NCI-H128 (cell line): Measurements from ENCODE around the gene PRAF2.

Experiments
- DNase-seq: peaks from one replicate; lab custom pipeline; 2025; ENCODE audit not compliant: unreplicated experiment; lab: John Stamatoyannopoulos, UW

The PRAF2 gene

DNA sequence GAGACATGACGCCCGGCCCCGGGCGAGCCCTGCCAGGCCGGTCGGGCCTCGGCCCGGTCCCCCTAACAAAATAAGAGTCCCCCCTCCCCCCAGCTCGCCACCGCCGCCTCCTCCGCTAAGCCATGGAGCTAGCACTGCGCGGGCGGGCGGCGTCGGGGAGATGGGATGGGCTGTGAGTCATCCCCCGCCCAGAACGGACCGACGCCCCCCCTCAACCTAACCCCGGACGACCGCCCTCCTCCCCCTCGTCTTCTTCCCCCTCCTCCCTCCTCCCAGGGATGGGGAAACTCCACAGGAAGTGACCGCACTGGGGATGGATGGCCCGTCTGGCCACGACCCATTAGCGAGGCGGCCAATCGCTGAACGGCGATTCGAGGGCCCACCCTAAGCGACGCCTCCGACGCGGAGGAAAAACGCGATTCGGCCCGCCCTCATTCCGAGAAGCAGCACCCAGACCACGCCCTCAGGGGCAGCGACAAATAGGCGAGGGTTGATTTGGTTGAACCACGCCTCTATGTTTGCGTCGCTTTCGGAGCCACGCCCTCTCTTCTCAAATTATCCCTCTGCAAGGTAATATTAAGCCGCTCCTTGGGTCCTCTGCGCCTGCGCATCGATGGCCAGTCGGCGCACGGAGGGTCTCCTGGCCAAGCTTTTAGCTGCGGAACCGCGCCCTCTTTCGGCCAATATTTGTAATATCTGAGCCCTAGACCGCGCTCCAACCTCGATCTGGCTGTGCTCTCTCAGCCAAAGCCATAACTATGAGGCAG is 30.4 kb downstream of the PRAF2 start, which contains the start of gene TFE3:
TSS of gene TFE3 (minus strand) at position 138 of the 767 bp plus-strand sequence. CDS start at position 7, 131 bp downstream.
- peak; percentile 97 for DNase-seq

DNA sequence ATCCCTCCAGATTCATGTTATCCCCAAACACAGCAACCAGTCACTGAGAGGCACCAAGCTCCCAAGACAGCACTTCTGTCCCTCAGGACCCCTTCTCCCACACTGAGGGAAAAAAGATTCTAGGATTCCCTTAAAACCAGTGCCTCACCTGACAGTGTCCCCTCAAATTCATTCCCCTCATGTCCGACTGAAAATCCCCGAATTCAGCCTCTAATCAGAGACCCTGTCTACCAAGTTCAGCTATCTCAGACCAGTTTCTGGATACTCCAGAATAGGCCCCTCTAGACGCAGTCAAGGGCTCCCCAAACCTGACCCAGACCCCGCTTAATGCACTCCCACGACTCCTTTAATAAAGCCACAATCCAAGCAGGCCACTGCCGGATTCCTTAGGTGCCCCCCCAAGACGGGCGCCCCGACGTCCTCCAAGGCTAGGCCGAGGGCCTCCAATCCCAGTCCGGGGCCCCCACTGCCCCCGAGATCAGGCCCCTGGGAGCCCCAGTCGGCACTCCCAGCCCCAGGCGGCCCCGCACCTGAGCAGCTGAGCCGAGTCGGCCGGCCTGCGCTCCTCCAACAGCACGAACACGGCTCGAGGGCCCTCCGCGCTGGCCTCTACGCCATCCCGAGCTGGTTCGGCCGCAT is 31.1 kb downstream of the PRAF2 start:
- no peak for DNase-seq

DNA sequence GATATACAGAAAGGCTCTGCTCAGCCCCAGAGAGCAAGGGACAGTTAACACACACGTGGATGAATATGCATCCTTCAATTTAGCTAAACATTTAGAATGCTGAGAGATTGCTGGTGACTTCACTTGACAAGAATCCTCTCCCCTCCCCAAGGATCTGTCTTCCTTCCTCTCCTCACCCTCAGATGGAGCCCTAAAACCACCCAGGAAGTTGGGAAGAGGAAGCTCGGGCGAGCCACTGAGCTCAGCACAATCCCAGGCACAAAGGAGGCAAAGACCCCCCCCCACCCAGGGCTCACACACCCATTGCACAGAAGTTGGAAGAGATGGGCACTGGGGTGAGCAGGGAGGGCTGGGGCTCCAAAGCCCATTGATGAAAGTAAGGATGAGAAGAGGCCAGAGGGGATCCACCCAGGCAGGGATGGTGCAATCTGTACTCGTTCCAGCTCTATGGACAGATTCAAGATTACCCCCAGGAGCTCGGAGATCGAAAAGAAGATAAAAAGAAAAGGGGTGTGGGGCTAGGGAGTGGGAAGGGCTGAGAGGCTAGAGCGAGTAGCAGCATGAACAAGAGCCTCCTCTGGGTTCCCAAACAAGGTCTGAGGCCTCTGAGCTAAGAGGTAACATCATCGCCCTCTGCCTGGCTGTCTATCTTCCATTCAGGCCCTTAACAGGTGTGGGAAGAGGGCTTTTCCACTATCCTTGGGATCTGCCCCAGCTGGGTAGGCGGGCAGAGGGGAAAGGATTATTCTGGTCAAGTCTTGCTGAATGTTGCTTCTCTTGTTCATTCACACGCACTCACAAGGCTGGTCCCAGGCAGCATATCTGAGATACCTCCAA is 31.8 kb downstream of the PRAF2 start:
- DNase-seq: no peak

GRCh38 chrX:49040376-49040955 is 33.3 kb downstream of the PRAF2 start:
- no peak for DNase-seq

GRCh38 chrX:49039598-49040375 is 34.0 kb downstream of the PRAF2 start:
- peak; percentile 14 for DNase-seq

DNA sequence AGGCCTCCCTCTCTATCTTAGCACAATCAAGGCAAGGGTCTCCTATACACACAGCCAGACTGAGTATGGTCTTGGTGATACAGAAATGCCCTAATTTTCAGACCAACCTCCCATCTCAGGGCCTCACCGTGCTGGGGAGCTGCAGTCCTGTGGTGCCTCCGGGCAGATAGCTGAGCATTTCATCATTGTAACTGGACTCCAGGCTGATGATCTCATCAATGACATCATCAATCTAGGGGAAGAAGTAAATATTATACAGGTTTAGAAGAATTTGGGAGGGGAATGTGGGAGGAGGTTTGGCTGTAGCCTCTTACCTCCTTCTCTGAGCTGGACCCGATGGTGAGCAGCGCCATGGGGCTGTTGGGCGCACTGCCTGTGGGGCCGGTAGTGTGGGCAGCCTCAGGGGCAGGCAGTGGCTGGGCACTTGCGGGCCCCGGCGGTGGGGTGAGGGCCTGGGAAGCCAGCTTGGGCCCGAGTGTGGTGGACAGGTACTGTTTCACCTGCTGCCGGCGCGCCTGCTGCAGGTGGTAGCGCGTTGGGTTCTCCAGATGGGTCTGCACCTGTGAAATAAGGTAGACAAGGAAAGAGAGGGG is 35.8 kb downstream of the PRAF2 start:
- no peak for DNase-seq

GRCh38 chrX:49030283-49030682 is 43.5 kb downstream of the PRAF2 start:
- no peak for DNase-seq

DNA sequence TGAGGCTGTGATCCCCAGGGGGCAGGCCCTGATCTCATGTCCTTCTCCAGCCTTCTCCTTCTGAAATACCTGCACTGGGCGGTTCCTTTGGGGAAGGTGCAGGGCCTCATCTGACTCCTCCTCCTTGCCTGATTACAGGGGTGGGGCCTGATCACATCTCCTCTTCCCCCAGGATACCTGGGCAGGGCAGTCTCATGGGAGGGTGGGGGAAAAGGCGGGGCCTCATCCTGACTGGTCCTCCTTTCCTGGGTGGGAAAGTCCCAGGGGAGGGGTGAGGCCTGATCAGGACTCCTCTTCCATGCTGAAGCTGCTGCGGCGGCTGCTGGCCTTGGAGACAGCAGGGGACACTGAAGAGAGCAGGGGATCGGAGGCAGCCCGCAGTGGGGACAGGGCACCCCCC is 43.9 kb downstream of the PRAF2 start:
- DNase-seq: no peak
